Stimulated activated CD4-positive, alpha-beta T cell treated with anti-CD3 and anti-CD28 coated beads, Interleukin-4, amount 100 ng/mL, for 4 hours (primary cell): ENCODE results near the gene SRPK1.
"Not testable (repeated sequence)": the region's sequence is repeated elsewhere in the genome, so short reads cannot be mapped to it uniquely, and the experiment has no call there.

ENCODE experiments used
- DNase-seq, 2 experiments: peaks; one replicate each; pipeline ENCODE4 v3.0.0-alpha.2; 2020

The SRPK1 gene

GRCh38 chr6:35929601-35930000, 8.7 kb upstream of the SRPK1 start:
- no peak for DNase-seq

DNA sequence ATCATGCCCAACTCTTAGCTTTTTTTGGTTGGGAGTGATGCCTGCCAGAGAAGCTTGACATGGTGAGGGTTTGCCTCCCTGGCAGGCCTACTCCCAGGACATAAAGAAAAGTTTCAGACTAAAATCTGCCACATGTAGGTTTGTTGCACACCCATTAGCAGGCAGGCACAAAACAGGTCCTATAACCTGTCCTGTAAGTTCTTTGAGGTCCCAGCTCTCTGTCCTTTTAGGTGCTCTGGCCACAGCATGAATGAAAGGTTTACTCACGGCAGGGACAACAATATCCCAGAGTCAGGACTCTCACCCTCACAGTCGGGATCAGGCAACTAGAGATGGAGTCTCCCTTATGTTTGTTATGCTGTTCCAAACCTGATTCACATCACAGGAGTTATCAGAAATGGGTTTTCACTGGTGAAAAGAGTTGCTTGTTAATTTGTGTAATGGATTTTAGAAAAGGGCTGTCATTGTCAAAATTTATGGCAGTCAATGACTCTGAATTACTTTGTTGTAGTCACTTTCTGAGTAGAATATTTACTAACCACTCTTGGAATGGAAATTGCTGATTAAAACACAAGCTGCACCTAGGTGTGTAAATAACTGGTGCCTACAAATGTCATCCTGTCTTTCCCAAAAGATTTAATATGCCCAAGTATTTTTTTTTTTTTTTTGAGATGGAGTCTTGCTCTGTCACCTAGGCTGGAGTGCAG, 5.8 kb upstream of the SRPK1 start:
- no peak for DNase-seq

- DNase-seq: no peak
Measured at GRCh38 chr6:35925961-35926360, 5.1 kb upstream of the SRPK1 start.

GRCh38 chr6:35924146-35924545, 3.2 kb upstream of the SRPK1 start:
- no peak for DNase-seq

GRCh38 chr6:35922139-35922554, 1.2 kb upstream of the SRPK1 start:
- DNase-seq: no peak

DNA sequence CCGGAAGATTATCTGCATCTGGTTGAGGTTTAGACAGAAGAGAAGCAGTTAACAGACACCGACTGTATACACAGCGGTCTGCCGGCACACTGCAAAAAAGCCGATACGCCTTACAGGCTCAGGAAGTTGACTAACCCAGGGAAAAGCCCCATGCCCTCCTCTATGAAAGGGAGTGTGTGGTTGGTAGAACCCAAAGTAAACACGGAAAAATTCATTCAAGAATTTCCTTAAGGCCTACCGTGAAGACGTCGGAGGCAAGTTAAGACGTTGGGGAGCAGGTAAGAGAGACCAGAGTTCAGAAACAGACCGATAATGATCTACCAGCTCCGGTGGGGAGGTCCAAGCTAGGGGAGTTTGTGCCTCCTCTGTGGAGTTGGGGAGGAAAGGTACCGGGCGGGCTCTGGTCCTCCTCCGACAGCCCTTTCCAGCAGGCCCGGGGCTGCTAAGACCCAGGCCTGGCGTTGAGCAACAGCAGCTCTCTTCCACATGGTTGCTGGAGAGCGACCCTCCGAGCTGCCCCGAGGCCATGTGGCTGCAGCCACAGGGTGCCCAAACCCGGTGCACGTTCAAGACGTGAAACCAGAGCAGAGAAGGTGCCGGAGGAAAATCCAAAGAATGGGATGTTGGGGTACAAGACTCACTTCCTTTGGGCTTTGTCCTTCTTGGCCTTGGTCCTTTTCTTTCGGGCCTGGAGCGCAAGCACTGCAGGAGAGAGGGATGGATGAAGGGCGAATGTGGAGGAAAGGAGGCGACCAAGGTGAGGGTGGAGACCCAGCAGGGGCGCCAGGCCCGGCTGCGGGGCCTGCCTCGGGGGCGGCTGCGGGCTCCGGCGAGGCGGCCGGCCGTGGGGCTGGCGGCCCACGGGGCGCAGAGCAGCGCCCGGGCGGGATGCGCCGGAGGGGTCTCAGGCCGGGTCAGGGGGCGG, 809 bp downstream of the SRPK1 start:
- DNase-seq: peak; percentile 42 to 64

- no peak for DNase-seq
Measured at GRCh38 chr6:35919085-35919826, 1.6 kb downstream of the SRPK1 start.

- not testable (repeated sequence) for DNase-seq
Measured at GRCh38 chr6:35916893-35917292, 4.0 kb downstream of the SRPK1 start.

- DNase-seq: no peak
Measured at GRCh38 chr6:35916056-35916455, 4.8 kb downstream of the SRPK1 start.

DNA sequence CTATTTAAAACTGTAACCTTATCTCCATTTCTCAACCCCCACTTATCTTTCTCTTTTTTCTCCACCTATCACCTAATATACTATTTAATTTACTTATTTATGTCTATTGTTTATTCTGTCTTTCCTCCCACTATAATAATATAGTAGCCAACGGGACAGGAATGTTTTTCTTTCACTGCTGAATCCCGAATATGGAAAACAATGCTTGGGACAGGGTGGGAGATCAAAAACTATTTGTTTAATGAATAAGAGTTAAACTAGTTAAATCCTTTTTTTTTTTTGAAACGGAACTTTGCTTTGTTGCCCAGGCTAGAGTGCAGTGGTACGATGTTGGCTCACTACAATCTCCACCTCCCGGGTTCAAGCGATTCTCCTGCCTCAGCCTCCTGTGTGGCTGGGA, 6.4 kb downstream of the SRPK1 start:
- no peak for DNase-seq

GRCh38 chr6:35911871-35912653, 8.8 kb downstream of the SRPK1 start:
- DNase-seq: no peak

- not testable (repeated sequence) for DNase-seq
Measured at GRCh38 chr6:35909571-35909970, 11.3 kb downstream of the SRPK1 start.

DNA sequence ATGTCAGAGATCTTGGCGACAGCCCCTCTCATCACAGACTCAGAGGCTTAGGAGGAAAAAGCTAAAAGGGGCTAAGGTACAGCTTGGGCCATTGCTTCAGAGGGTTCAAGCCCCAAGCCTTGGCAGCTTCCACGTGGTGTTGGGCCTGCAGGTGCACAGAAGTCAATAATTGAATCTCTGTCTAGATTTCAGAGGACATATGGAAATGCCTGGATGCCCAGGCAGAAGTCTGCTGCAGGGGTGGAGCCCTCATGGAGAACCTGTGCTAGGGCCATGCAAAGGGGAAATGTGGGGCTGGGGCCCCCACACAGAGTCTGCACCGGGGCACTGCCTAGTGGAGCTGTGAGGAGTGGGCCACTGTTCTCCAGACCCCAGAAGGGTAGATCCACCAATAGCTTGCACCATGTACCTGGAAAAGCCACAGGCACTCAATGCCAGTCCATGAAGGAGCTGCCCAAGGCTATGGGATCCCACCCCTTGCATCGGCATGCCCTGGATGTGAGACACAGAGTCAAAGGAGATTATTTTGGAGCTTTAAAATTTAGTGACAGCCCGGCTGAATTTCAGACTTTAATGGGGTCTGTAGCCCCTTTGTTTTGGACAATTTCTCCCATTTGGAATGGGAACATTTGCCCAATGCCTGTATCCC, 12.0 kb downstream of the SRPK1 start:
- not testable (repeated sequence) for DNase-seq

DNA sequence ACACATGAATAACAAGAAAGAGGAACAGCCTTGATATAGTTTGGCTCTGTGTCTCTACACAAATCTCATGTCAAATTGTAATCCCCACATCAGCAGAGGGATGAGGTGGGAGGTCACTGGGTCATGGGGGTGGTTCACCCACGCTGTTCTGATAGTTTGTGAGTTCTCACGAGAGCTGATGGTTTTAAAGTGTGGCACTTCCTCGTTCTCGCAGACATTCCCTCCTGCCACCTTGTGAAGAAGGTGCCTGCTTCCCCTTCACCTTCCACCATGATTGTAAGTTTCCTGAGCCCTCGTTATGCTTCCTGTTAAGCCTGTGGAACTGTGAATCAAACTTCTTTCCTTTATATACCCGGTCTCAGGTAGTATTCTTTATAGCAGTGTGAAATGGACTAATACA, 13.1 kb downstream of the SRPK1 start:
- DNase-seq: no peak

DNA sequence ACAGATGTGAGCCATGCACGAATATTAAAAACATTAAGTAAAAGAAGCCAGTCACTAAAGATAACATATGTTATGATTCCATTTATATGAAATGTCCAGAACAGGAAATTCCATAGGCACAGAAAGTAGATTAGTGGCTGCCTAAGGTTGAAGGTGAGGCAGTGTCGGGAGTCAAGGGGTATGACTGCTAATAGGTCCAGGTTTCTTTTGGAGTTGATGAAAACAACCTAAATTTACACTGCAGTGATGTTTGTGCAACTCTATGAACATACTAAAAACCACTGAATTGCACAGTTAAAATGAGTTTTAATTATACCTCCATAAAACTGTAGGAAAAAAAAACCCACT, 14.4 kb downstream of the SRPK1 start:
- DNase-seq: no peak

GRCh38 chr6:35905841-35906498, 14.9 kb downstream of the SRPK1 start:
- DNase-seq: no peak

DNA sequence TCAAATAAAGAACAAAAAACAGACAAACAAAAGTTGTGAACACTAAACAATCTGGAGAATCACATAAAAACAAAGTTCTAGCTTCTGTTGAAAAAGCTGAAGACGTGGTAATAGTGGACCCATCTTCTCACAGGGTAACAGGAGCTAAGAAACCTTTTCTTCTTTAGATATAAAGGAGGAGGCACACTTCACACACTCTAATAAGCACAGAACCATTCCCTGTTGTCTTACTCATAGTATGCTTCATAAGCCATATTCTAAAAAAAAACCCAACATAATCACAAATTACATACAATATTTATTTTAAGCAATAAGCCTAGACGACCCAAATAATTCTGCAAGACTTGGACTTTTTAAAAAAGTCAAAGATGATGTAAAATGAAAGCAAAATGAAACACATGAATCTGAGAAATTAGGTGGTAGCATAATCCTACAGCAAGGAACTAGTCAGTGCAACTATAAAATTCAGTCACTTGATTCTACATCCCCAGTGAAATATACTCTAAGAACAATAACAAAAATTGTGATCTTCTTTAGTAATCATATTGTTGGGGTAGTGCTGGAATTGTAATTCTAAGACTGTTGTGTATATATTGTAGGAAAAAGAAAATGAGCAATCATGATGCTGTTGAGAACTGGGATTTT, 15.6 kb downstream of the SRPK1 start:
- DNase-seq: no peak

DNA sequence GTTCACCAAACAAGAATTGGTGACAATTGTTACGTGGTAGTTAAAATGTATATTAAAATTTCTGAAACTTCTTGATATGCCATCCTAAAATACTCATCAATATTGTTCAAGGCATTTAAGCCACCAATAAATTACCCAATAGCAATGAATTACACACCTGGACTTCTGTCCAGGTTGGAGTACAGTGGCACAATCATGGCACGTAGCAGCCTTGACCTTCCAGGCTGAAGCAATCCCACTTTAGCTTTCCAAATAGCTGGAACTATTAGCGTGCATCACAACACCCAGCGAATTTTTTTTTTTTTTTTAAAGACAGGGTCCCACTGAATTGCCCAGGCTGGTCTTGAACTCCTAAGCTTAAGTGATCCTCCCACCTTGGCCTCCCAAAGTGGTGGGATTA, 17.2 kb downstream of the SRPK1 start:
- no peak for DNase-seq

GRCh38 chr6:35900448-35900847, 20.4 kb downstream of the SRPK1 start:
- no peak for DNase-seq

- DNase-seq: no peak
Measured at GRCh38 chr6:35898003-35898402, 22.9 kb downstream of the SRPK1 start.

DNA sequence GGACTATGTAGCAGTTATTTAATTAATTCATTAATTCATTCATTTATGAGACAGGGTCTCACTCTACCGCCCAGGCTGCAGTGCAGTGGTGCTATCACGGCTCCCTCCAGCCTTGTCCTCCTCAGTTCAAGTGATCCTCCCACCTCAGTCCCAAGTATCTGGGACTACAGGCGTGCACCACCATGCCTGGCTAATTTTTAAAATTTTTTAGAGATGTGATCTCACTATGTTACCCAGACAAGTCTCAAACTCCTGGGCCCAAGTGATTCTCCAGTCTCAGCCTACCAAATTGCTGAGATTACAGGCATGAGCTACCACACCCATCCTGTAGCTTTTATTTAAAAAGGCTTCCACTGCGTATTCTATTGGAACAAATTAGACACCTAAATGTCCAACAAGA, 23.4 kb downstream of the SRPK1 start:
- DNase-seq: no peak
